ENCODE data around the gene KSR2. TPM values are rescaled to one million over a fixed set of nuclear protein-coding genes. Genes with fewer than 3 reads are reported as not detected.

Gene KSR2
- total and polyA plus RNA-seq, 2 of the 13 experiments (the other 11 are each of a cell fraction or from before 2014, with no cell fraction given) = 0.02 TPM; not detected in 1

DNA sequence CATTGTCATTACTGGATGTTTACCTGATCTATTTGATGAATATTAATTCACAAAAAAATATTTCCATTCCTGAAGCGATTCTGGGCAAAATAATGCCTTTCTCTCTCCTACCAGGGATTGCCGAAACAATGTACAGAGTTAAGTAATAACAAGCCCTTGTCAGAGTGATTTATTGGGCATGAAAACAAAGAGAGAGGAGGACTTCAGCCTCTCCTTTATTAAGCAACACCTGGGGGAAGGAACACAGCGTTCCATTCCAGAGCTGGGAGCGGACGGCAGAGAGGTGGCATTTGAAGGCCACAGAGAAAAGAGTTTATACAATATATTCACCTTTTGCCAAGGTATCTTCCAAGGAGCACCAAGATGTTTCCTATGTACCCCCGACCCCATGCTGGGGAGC, 165.8 kb downstream of the KSR2 start (continued):
- peak; percentile 92 for TF ChIP-seq SOX13 (IDR thresholded peaks at IDR 0.05)
- TF ChIP-seq SOX13 (CRISPR knock-in tag; conservative IDR thresholded peaks at IDR 0.05 in 1 of 2, IDR thresholded peaks at IDR 0.05 in 1 of 2) = peak in 1 of 2 experiments; percentile 96; a peak in 2 of 4 replicates
- TF ChIP-seq HOXD1 (CRISPR knock-in tag; IDR thresholded peaks at IDR 0.05) = peak; percentile 95
- 0 out of 2 replicates have a peak, but pooled peaks have one; percentile 35 for TF ChIP-seq FOXJ3 (CRISPR knock-in tag; IDR thresholded peaks at IDR 0.05; ENCODE audit: borderline replicate concordance)
- TF ChIP-seq ZNF589 (CRISPR knock-in tag; conservative IDR thresholded peaks at IDR 0.05) = no peak
- peak; percentile 15; the same call in 1 of the 2 replicates for TF ChIP-seq SMC3 (IDR thresholded peaks at IDR 0.05; ENCODE audit: low read length)
- peak; percentile 12; the same call in 1 of the 2 replicates for TF ChIP-seq TBX3 (IDR thresholded peaks at IDR 0.05; ENCODE audit: borderline replicate concordance)
- TF ChIP-seq, protein P1, sequence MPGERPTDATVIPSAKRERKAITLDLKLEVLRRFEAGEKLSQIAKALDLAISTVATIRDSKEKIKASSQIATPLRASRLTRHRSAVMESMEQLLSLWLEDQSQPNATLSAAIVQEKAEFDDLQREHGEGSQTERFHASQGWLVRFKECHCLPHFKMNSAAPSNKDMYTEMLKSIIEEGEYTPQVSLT (CRISPR knock-in tag; IDR thresholded peaks at IDR 0.05; ENCODE audit: borderline replicate concordance, low read depth) = no peak
- TF ChIP-seq, protein P2, sequence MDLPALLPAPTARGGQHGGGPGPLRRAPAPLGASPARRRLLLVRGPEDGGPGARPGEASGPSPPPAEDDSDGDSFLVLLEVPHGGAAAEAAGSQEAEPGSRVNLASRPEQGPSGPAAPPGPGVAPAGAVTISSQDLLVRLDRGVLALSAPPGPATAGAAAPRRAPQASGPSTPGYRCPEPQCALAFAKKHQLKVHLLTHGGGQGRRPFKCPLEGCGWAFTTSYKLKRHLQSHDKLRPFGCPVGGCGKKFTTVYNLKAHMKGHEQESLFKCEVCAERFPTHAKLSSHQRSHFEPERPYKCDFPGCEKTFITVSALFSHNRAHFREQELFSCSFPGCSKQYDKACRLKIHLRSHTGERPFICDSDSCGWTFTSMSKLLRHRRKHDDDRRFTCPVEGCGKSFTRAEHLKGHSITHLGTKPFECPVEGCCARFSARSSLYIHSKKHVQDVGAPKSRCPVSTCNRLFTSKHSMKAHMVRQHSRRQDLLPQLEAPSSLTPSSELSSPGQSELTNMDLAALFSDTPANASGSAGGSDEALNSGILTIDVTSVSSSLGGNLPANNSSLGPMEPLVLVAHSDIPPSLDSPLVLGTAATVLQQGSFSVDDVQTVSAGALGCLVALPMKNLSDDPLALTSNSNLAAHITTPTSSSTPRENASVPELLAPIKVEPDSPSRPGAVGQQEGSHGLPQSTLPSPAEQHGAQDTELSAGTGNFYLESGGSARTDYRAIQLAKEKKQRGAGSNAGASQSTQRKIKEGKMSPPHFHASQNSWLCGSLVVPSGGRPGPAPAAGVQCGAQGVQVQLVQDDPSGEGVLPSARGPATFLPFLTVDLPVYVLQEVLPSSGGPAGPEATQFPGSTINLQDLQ (CRISPR knock-in tag; IDR thresholded peaks at IDR 0.05) = no peak
- peak; percentile 94 for TF ChIP-seq CEBPB (IDR thresholded peaks at IDR 0.05; ENCODE audit: borderline replicate concordance, low read depth, low read length)
- TF ChIP-seq NCOR1 (IDR thresholded peaks at IDR 0.05; ENCODE audit: borderline replicate concordance, low read length) = peak; percentile 84
- TF ChIP-seq CEBPG (CRISPR knock-in tag; IDR thresholded peaks at IDR 0.05) = peak; percentile 89
- no peak for TF ChIP-seq SNAPC2 (CRISPR knock-in tag; IDR thresholded peaks at IDR 0.05)

Data from HepG2 (cell line).